ENCODE results near the gene VRK1.
"Not testable (repeated sequence)": the region's sequence is repeated elsewhere in the genome, so short reads cannot be mapped to it uniquely, and the experiment has no call there.

Gene VRK1

GRCh38 chr14:96861568-96862310 is 64.6 kb downstream of the VRK1 start:
- peak overlapping the region; percentile 70 for H3K27ac ChIP-seq
- no peak overlapping the region for H3K9ac ChIP-seq (ENCODE audit: insufficient read length)
- H3K4me3 ChIP-seq = no peak overlapping the region
- peaks cover 6% of the 10 kb centered on the region; the same call in 1 of the 2 replicates for H3K9me3 ChIP-seq (ENCODE audit: low read depth, low read length)
- H3K36me3 ChIP-seq (ENCODE audit: insufficient read depth, low read length) = peaks cover 75% of the 10 kb centered on the region
- TF ChIP-seq POLR2AphosphoS5 (IDR thresholded peaks at IDR 0.05; ENCODE audit: borderline replicate concordance, low read depth, low read length) (no peak), FOXP2 (optimal IDR thresholded peaks at IDR 0.05; ENCODE audit: control extremely low read depth, extremely low read length, insufficient read depth) (no peak), EZH2 (IDR thresholded peaks at IDR 0.05) (no peak)
- no peak for DNase-seq (ENCODE audit: low read depth, low spot score)

- Histone ChIP-seq H3K4me3 (no peak overlapping the region), H3K27ac (peak overlapping the region; percentile 70), H3K36me3 (ENCODE audit: insufficient read depth, low read length) (peaks cover 59% of the 10 kb centered on the region), H3K9ac (ENCODE audit: insufficient read length) (no peak overlapping the region), H3K9me3 (ENCODE audit: low read depth, low read length) (peaks cover 6% of the 10 kb centered on the region; the same call in 1 of the 2 replicates)
- TF ChIP-seq POLR2AphosphoS5 (IDR thresholded peaks at IDR 0.05; ENCODE audit: borderline replicate concordance, low read depth, low read length) = no peak
- TF ChIP-seq FOXP2 (optimal IDR thresholded peaks at IDR 0.05; ENCODE audit: control extremely low read depth, extremely low read length, insufficient read depth) = no peak
- TF ChIP-seq EZH2 (IDR thresholded peaks at IDR 0.05) = no peak
- no peak for DNase-seq (ENCODE audit: low read depth, low spot score)
Measured at GRCh38 chr14:96863327-96863985, 66.3 kb downstream of the VRK1 start.

- peaks cover 6% of the 10 kb centered on the region; the same call in 1 of the 2 replicates for H3K9me3 ChIP-seq (ENCODE audit: low read depth, low read length)
- H3K27ac ChIP-seq = peak overlapping the region; percentile 70; the same call in 1 of the 2 replicates
- no peak for DNase-seq (ENCODE audit: low read depth, low spot score)
- TF ChIP-seq EZH2 (IDR thresholded peaks at IDR 0.05) = no peak
- TF ChIP-seq POLR2AphosphoS5 (IDR thresholded peaks at IDR 0.05; ENCODE audit: borderline replicate concordance, low read depth, low read length) = no peak
- TF ChIP-seq FOXP2 (optimal IDR thresholded peaks at IDR 0.05; ENCODE audit: control extremely low read depth, extremely low read length, insufficient read depth) = no peak
- H3K9ac ChIP-seq (ENCODE audit: insufficient read length) = no peak overlapping the region
- no peak overlapping the region for H3K4me3 ChIP-seq
- peaks cover 56% of the 10 kb centered on the region for H3K36me3 ChIP-seq (ENCODE audit: insufficient read depth, low read length)
Measured at GRCh38 chr14:96863986-96864330, 66.8 kb downstream of the VRK1 start.

- TF ChIP-seq EZH2 (IDR thresholded peaks at IDR 0.05) (no peak), FOXP2 (optimal IDR thresholded peaks at IDR 0.05; ENCODE audit: control extremely low read depth, extremely low read length, insufficient read depth) (no peak), POLR2AphosphoS5 (IDR thresholded peaks at IDR 0.05; ENCODE audit: borderline replicate concordance, low read depth, low read length) (no peak)
- peaks cover 53% of the 10 kb centered on the region for H3K36me3 ChIP-seq (ENCODE audit: insufficient read depth, low read length)
- H3K27ac ChIP-seq = peak overlapping the region; percentile 83
- DNase-seq (ENCODE audit: low read depth, low spot score) = no peak
- peak overlapping the region; percentile 53; the same call in 1 of the 2 replicates for H3K4me3 ChIP-seq
- peaks cover 6% of the 10 kb centered on the region; the same call in 1 of the 2 replicates for H3K9me3 ChIP-seq (ENCODE audit: low read depth, low read length)
- peak overlapping the region; percentile 61 for H3K9ac ChIP-seq (ENCODE audit: insufficient read length)
Measured at GRCh38 chr14:96867634-96868033, 70.5 kb downstream of the VRK1 start.

GRCh38 chr14:96874127-96874526 is 76.9 kb downstream of the VRK1 start:
- TF ChIP-seq FOXP2 (optimal IDR thresholded peaks at IDR 0.05; ENCODE audit: control extremely low read depth, extremely low read length, insufficient read depth) = no peak
- no peak for TF ChIP-seq EZH2 (IDR thresholded peaks at IDR 0.05)
- no peak for TF ChIP-seq POLR2AphosphoS5 (IDR thresholded peaks at IDR 0.05; ENCODE audit: borderline replicate concordance, low read depth, low read length)
- H3K36me3 ChIP-seq (ENCODE audit: insufficient read depth, low read length) = peaks cover 58% of the 10 kb centered on the region
- H3K4me3 ChIP-seq = no peak overlapping the region
- H3K27ac ChIP-seq = no peak overlapping the region
- H3K9me3 ChIP-seq (ENCODE audit: low read depth, low read length) = no peaks in the 10 kb centered on the region
- no peak for DNase-seq (ENCODE audit: low read depth, low spot score)
- H3K9ac ChIP-seq (ENCODE audit: insufficient read length) = no peak overlapping the region

- TF ChIP-seq FOXP2 (optimal IDR thresholded peaks at IDR 0.05; ENCODE audit: control extremely low read depth, extremely low read length, insufficient read depth) = no peak
- no peak for TF ChIP-seq POLR2AphosphoS5 (IDR thresholded peaks at IDR 0.05; ENCODE audit: borderline replicate concordance, low read depth, low read length)
- no peak for TF ChIP-seq EZH2 (IDR thresholded peaks at IDR 0.05)
- Histone ChIP-seq H3K9ac (ENCODE audit: insufficient read length) (no peak overlapping the region), H3K9me3 (ENCODE audit: low read depth, low read length) (no peaks in the 10 kb centered on the region), H3K36me3 (ENCODE audit: insufficient read depth, low read length) (peaks cover 60% of the 10 kb centered on the region), H3K4me3 (no peak overlapping the region), H3K27ac (no peak overlapping the region)
- no peak for DNase-seq (ENCODE audit: low read depth, low spot score)
Measured at GRCh38 chr14:96876747-96877146, 79.6 kb downstream of the VRK1 start.

- no peak for TF ChIP-seq EZH2 (IDR thresholded peaks at IDR 0.05)
- no peak for TF ChIP-seq FOXP2 (optimal IDR thresholded peaks at IDR 0.05; ENCODE audit: control extremely low read depth, extremely low read length, insufficient read depth)
- no peak for TF ChIP-seq POLR2AphosphoS5 (IDR thresholded peaks at IDR 0.05; ENCODE audit: borderline replicate concordance, low read depth, low read length)
- no peak overlapping the region for H3K27ac ChIP-seq
- H3K36me3 ChIP-seq (ENCODE audit: insufficient read depth, low read length) = peaks cover 39% of the 10 kb centered on the region
- peaks cover 5% of the 10 kb centered on the region; the same call in 1 of the 2 replicates for H3K9me3 ChIP-seq (ENCODE audit: low read depth, low read length)
- no peak overlapping the region for H3K4me3 ChIP-seq
- H3K9ac ChIP-seq (ENCODE audit: insufficient read length) = no peak overlapping the region
- DNase-seq (ENCODE audit: low read depth, low spot score) = no peak
Measured at GRCh38 chr14:96881713-96882112, 84.5 kb downstream of the VRK1 start.

- not testable (repeated sequence) for H3K9me3 ChIP-seq (ENCODE audit: low read depth, low read length); H3K4me3 ChIP-seq; H3K27ac ChIP-seq; DNase-seq (ENCODE audit: low read depth, low spot score); H3K9ac ChIP-seq (ENCODE audit: insufficient read length)
- peaks cover 31% of the 10 kb centered on the region for H3K36me3 ChIP-seq (ENCODE audit: insufficient read depth, low read length)
Measured at GRCh38 chr14:96883974-96884373, 86.8 kb downstream of the VRK1 start.

Measured in SK-N-MC (cell line).